AG08396 (cell line): Measurements from ENCODE around the gene GAMT.
A peak's percentile ranks its signal among the peaks of the same experiment; 100 is the strongest.
"Not testable (repeated sequence)": the region's sequence is repeated elsewhere in the genome, so short reads cannot be mapped to it uniquely, and the experiment has no call there.

Experiments used
- DNase-seq: peaks from one replicate; pipeline ENCODE4 v3.0.0; 2012; ENCODE audit warnings: low spot score, mixed read lengths

GAMT gene

GRCh38 chr19:1401138-1401888, at the start of gene GAMT:
Gene GAMT (minus strand): TSS chr19:1401542. CDS start chr19:1401476, 66 bp downstream.
- DNase-seq: peak; percentile 88

- peak; percentile 95 for DNase-seq
Measured at GRCh38 chr19:1449467-1450442, 48.4 kb upstream of the GAMT start, which contains the start of gene APC2. Gene APC2 (plus strand): TSS chr19:1450121. CDS start chr19:1453002, 2,881 bp downstream.

- DNase-seq: no peak
Measured at GRCh38 chr19:1447944-1448343, 46.6 kb upstream of the GAMT start.

- DNase-seq: no peak
Measured at GRCh38 chr19:1447504-1447903, 46.2 kb upstream of the GAMT start.

- no peak for DNase-seq
Measured at GRCh38 chr19:1446713-1447481, 45.6 kb upstream of the GAMT start.

GRCh38 chr19:1445932-1446712, 44.8 kb upstream of the GAMT start:
- DNase-seq: peak; percentile 88

- peak; percentile 96 for DNase-seq
Measured at GRCh38 chr19:1445185-1445931, 44.0 kb upstream of the GAMT start.

- no peak for DNase-seq
Measured at GRCh38 chr19:1441677-1442438, 40.5 kb upstream of the GAMT start.

- no peak for DNase-seq
Measured at GRCh38 chr19:1441022-1441426, 39.7 kb upstream of the GAMT start.

GRCh38 chr19:1440418-1440801, 39.1 kb upstream of the GAMT start:
- DNase-seq: no peak

GRCh38 chr19:1439525-1440417, 38.4 kb upstream of the GAMT start:
- not testable (repeated sequence) for DNase-seq

- DNase-seq: no peak
Measured at GRCh38 chr19:1438933-1439354, 37.6 kb upstream of the GAMT start.

- peak; percentile 98 for DNase-seq
Measured at GRCh38 chr19:1438035-1438932, 36.9 kb upstream of the GAMT start, which contains the start of gene RPS15. Gene RPS15 (plus strand): TSS chr19:1438396. CDS start chr19:1438426, 30 bp downstream.

- DNase-seq: no peak
Measured at GRCh38 chr19:1437609-1438008, 36.3 kb upstream of the GAMT start.

- no peak for DNase-seq
Measured at GRCh38 chr19:1435378-1435989, 34.1 kb upstream of the GAMT start.

- no peak for DNase-seq
Measured at GRCh38 chr19:1434577-1435060, 33.3 kb upstream of the GAMT start.

- no peak for DNase-seq
Measured at GRCh38 chr19:1434040-1434366, 32.7 kb upstream of the GAMT start.
